Endothelial cell of umbilical vein (primary cell): Measurements from ENCODE around the gene EIF2B2. TPM values are rescaled to one million over a fixed set of nuclear protein-coding genes. Genes with fewer than 3 reads are reported as not detected.

Experiments used
- Bru-seq: library from RNA; stranded (reverse); fragments of 400-500 nt; gene quantifications from one replicate; lab custom pipeline; 2021; lab: Mats Ljungman, UMichigan
- BruChase-seq, 2 experiments: library from RNA; stranded (reverse); fragments of 400-500 nt; gene quantifications; one replicate each; lab custom pipeline; 2021; lab: Mats Ljungman, UMichigan
- BruUV-seq: library from RNA; stranded (reverse); fragments of 400-500 nt; replicated peaks from 2 replicates; lab custom pipeline; 2021; lab: Mats Ljungman, UMichigan
- CTCF ChIA-PET: fragments of 300-600, 350-600 bp; sonication (Branson Sonifier 250); formaldehyde crosslinking; loops from one replicate; lab custom pipeline; 2021; ENCODE audit warnings: antibody characterized with exemption, inconsistent platforms; lab: Charles Lee
- POLR2A ChIA-PET: fragments of 300-600, 350-600 bp; sonication (Branson Sonifier 250); formaldehyde crosslinking; loops from one replicate; lab custom pipeline; 2021; ENCODE audit warnings: antibody characterized with exemption, inconsistent platforms; lab: Charles Lee
- DNase-seq: peaks from one replicate; pipeline ENCODE4 v3.0.0-alpha.2; 2011; ENCODE audit warnings: low read depth, low spot score
- FAIRE-seq: peaks from 2 replicates; lab custom pipeline; 2011; peaks lifted over from hg19 to GRCh38; lab: Jason Lieb, UNC
- H2AFZ ChIP-seq: 2 replicates; pipeline ENCODE4 v1.6.0; 2012; ENCODE audit warnings: low read depth, low read length, control low read depth, inconsistent platforms
- H3K27ac ChIP-seq: 2 replicates; pipeline ENCODE4 v1.5.1; 2011; ENCODE audit warnings: low read depth, mild to moderate bottlenecking, control low read depth, low read length, moderate library complexity; ENCODE audit not compliant: insufficient read depth
- H3K27me3 ChIP-seq, 2 experiments: 2 replicates each; pipeline versions ENCODE4 v1.6.0 to v1.6.1; 2011; ENCODE audit warnings: low read length in 2 of 2, mixed read lengths in 1 of 2; ENCODE audit not compliant: control insufficient read depth in 2 of 2, insufficient read depth in 2 of 2
- H3K36me3 ChIP-seq, 2 experiments: 2 replicates in 1 of 2; 3 replicates in 1 of 2; pipeline ENCODE4 v1.5.1; 2011; ENCODE audit warnings: low read length in 2 of 2, mild to moderate bottlenecking in 1 of 2, moderate library complexity in 1 of 2; ENCODE audit not compliant: control insufficient read depth in 2 of 2, insufficient read depth in 2 of 2; ENCODE audit errors: extremely low read depth in 1 of 2
- H3K4me1 ChIP-seq: 3 replicates; pipeline ENCODE4 v1.5.1; 2011; ENCODE audit warnings: mild to moderate bottlenecking, low read length; ENCODE audit not compliant: control insufficient read depth, insufficient read depth; ENCODE audit errors: extremely low read depth
- H3K4me2 ChIP-seq: 2 replicates; pipeline ENCODE4 v1.6.1; 2011; ENCODE audit warnings: low read length, control low read depth, mixed read lengths; ENCODE audit not compliant: insufficient read depth
- H3K4me3 ChIP-seq, 3 experiments: fragments of 200-600 bp in 1 of 3; sonication (generic), shearing (Covaris generic) in 1 of 3; replicated peaks in 1 of 3; 2 replicates each; pipeline ENCODE4 v1.5.1; 2011 to 2016; ENCODE audit warnings: control low read depth in 3 of 3, low read length in 3 of 3, mild to moderate bottlenecking in 2 of 3, inconsistent platforms in 1 of 3, low read depth in 1 of 3, moderate library complexity in 1 of 3; ENCODE audit not compliant: insufficient read depth in 1 of 3
- H3K79me2 ChIP-seq: 2 replicates; pipeline ENCODE4 v1.6.0; 2012; ENCODE audit warnings: low read length, inconsistent platforms; ENCODE audit not compliant: control insufficient read depth, insufficient read depth
- H3K9ac ChIP-seq: replicated peaks from 2 replicates; pipeline ENCODE3; 2011; ENCODE audit warnings: low read length, control low read depth; ENCODE audit not compliant: insufficient read depth; ENCODE audit errors: extremely low read depth
- H3K9me1 ChIP-seq: replicated peaks from 3 replicates; pipeline ENCODE4 v1.6.0; 2011; ENCODE audit warnings: mild to moderate bottlenecking, low read length; ENCODE audit not compliant: control insufficient read depth, insufficient read depth; ENCODE audit errors: extremely low read depth
- H3K9me3 ChIP-seq: replicated peaks from 2 replicates; pipeline ENCODE4 v1.5.1; 2012; ENCODE audit warnings: low read length, inconsistent platforms; ENCODE audit not compliant: control insufficient read depth, insufficient read depth
- H4K20me1 ChIP-seq: replicated peaks from 2 replicates; pipeline ENCODE3; 2011; ENCODE audit warnings: mild to moderate bottlenecking, low read length; ENCODE audit not compliant: control insufficient read depth, insufficient read depth; ENCODE audit errors: extremely low read depth
- EZH2 ChIP-seq: IDR thresholded peaks from 2 replicates; pipeline ENCODE4 v1.6.1; 2012; ENCODE audit warnings: borderline replicate concordance, low read depth, mild to moderate bottlenecking, moderate library complexity, low read length, inconsistent platforms; ENCODE audit not compliant: severe bottlenecking
- FOS ChIP-seq: IDR thresholded peaks from 2 replicates; pipeline ENCODE4 v1.6.1; 2011; ENCODE audit warnings: mild to moderate bottlenecking, low read length, moderate library complexity, borderline replicate concordance; ENCODE audit not compliant: insufficient read depth
- GATA2 ChIP-seq: IDR thresholded peaks from 2 replicates; pipeline ENCODE4 v1.7.0; 2011; ENCODE audit warnings: low read depth, mild to moderate bottlenecking, moderate library complexity, mixed read lengths, low read length; ENCODE audit not compliant: insufficient read length, insufficient read depth
- JUN ChIP-seq: IDR thresholded peaks from 2 replicates; pipeline ENCODE4 v1.6.1; 2011; ENCODE audit warnings: borderline replicate concordance, low read depth; ENCODE audit not compliant: insufficient read length, insufficient read depth
- MYC ChIP-seq: IDR thresholded peaks from one replicate; pipeline ENCODE4 v1.6.1; 2011; ENCODE audit warnings: mild to moderate bottlenecking, low read depth, low read length
- POLR2A ChIP-seq: IDR thresholded peaks from 2 replicates; pipeline ENCODE4 v1.6.1; 2012; ENCODE audit warnings: low read depth, mild to moderate bottlenecking, control low read depth, low read length
- POLR2AphosphoS5 ChIP-seq: IDR thresholded peaks from 2 replicates; pipeline ENCODE4 v1.6.1; 2012; ENCODE audit warnings: low read depth, mild to moderate bottlenecking, control low read depth, low read length, moderate library complexity; ENCODE audit not compliant: insufficient read depth
- dilution Hi-C: fragments of 300-500 bp; cut with MboI; formaldehyde crosslinking; loops from one replicate; pipeline ENCODE4 v1.15.0; 2019; ENCODE audit warnings: low sequenced_read_pairs; ENCODE audit not compliant: extremely low pct_ligation_motif_present
- intact Hi-C: fragments of 100-400 bp; cut with micrococcal nuclease; formaldehyde crosslinking; loops from one replicate; pipeline ENCODE4 v1.10.0; 2022
- long read RNA-seq: library from polyadenylated mRNA; stranded (forward); transcript quantifications from one replicate; pipeline ENCODE4 v2.0.0, GENCODE V29; 2021
- polyA minus RNA-seq, 3 experiments: library from RNA; depleted of rRNA, polyadenylated mRNA; stranded (reverse); fragments of >200 nt; gene quantifications; 1 replicate in 1 of 3; 2 replicates in 2 of 3; pipeline ENCODE4 v1.2.3, GENCODE V29; 2011
- polyA plus RNA-seq, 4 experiments: library from polyadenylated mRNA; depleted of rRNA in 3 of 4; stranded (reverse) in 3 of 4; unstranded in 1 of 4; fragments of >200 nt; gene quantifications; 2 replicates each; pipeline versions ENCODE4 v1.2.1 to v1.2.3, GENCODE V29; 2011 to 2012; ENCODE audit warnings: missing spikeins in 1 of 4
- total RNA-seq: library from RNA; stranded (reverse); gene quantifications from 2 replicates; pipeline ENCODE4 v1.2.3, GENCODE V29; 2021
- TF ChIP-seq, protein P1 (sequence below), 2 donors: IDR thresholded peaks; 1 replicate in 1 of 2; 2 replicates in 1 of 2; pipeline ENCODE4 v1.5.1; 2011; ENCODE audit warnings: low read length in 2 of 2, mild to moderate bottlenecking in 2 of 2, moderate library complexity in 2 of 2, control low read depth in 1 of 2, inconsistent platforms in 1 of 2, low read depth in 1 of 2; ENCODE audit not compliant: insufficient read depth in 1 of 2; ENCODE audit errors: extremely low read depth in 1 of 2
- TF ChIP-seq, protein P2 (sequence below): IDR thresholded peaks from 2 replicates; pipeline ENCODE4 v1.6.1; 2011; ENCODE audit not compliant: insufficient read depth, insufficient read length

Gene EIF2B2
- total RNA-seq, result 97.0 and 103 TPM in 2 replicates
- 143 and 146 TPM in 2 replicates for polyA plus RNA-seq
- 124 and 125 TPM in 2 replicates for polyA plus RNA-seq (2011; cell fraction: cytosol; rRNA removed)
- polyA plus RNA-seq (2011; cell fraction: nucleus; rRNA removed), result 101 and 104 TPM in 2 replicates
- polyA plus RNA-seq (2012), result 71.5 and 81.7 TPM in 2 replicates
- polyA minus RNA-seq, result 89.0 and 115 TPM in 2 replicates
- 36.6 TPM for polyA minus RNA-seq (2011; cell fraction: cytosol; rRNA and poly(A)+ RNA removed)
- 65.0 and 65.2 TPM in 2 replicates for polyA minus RNA-seq (2011; cell fraction: nucleus; rRNA and poly(A)+ RNA removed)
- percentile 88 among the genes with signal in this experiment for Bru-seq, nascent RNA
- percentile 82 among the genes with signal in this experiment for BruChase-seq, experiment 1, labeled RNA remaining after a 6-hour chase
- percentile 76 among the genes with signal in this experiment for BruChase-seq, experiment 2, labeled RNA remaining after a 2-hour chase
- long read RNA-seq, full-length matches to known transcripts, result 210 of 260 reads
- long read RNA-seq, partial matches to known transcripts, result 44 of 260 reads
- long read RNA-seq, other reads (novel, unspliced or antisense), result 6 of 260 reads

DNA sequence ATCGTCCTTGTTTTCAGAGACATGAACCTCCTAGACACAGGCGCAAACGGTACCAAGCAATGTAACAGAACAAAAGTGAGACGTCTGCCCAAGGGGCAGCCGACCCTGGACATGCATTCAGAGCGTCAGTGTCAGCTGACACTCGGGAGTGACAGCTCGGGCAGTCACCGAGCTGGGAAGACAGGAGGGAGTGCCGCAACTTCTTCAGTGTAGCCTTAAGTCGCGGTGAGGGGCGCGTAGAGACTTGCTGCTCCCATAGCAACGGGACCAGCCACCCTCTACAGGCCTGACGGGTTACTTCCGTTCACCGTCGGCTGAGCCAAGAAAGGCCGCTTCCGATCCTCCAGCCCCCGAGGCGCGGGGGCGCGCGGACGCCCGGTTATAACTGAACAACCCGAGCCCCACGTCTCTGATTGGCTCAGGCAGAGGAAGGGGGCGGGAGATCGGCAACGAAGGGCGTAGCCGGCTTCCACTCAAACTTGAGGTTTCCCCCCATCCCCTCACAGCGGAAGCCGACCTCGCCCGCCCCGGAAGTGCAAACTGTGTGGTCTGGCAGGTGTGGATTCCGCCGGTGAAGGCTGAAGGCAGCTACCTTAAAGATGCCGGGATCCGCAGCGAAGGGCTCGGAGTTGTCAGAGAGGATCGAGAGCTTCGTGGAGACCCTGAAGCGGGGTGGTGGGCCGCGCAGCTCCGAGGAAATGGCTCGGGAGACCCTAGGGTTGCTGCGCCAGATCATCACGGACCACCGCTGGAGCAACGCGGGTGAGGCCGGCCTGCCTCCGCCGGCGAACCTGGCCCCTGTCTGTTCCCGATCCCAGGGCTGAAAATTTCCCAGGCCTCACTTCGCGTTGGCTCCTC lies at the start of gene EIF2B2:
Gene EIF2B2 (plus strand): TSS at position 530 of the 858 bp plus-strand sequence. CDS start 70 bp downstream, at position 600.
- Histone ChIP-seq H3K9me1 (no peaks in the 10 kb centered on the region), H3K27me3 (no peaks in the 10 kb centered on the region), H3K4me1 (peaks cover 26% of the 10 kb centered on the region), H3K36me3 (peaks cover 11 to 13% of the 10 kb centered on the region in 2 experiments), H3K79me2 (peaks cover 37% of the 10 kb centered on the region), H3K9ac (peak within 1 kb of the TSS; percentile 74), H3K27ac (peak within 1 kb of the TSS; percentile 64), H3K9me3 (no peaks in the 10 kb centered on the region), H3K4me2 (peak within 1 kb of the TSS; percentile 90), H3K4me3 (peak within 1 kb of the TSS; percentile 43 to 76 (median 59)), H2AFZ (peak within 1 kb of the TSS; percentile 55), H4K20me1 (no peaks in the 10 kb centered on the region)
- DNase-seq (peak; percentile 96), FAIRE-seq (peak; percentile 86)
- dilution Hi-C loops, result no loop called here
- CTCF ChIA-PET, result interaction anchor here (0.5 to 2.6 kb wide), 15 partner anchors 9 to 96 kb away, joined by 3 to 23 read pairs (median 4); partner anchors contain the start of genes PGF, RPS6KL1 and ZC2HC1C
- TSS peak; percentile 96 for BruUV-seq
- POLR2A ChIA-PET, result interaction anchor here (0.5 to 1.8 kb wide), 7 partner anchors 9 to 53 kb away, joined by 3 to 7 read pairs (median 3); partner anchors contain the start of gene PGF
- intact Hi-C loops, result loop anchor here (1.0 to 5.0 kb wide), 8 partner anchors 9 to 65 kb away; partner anchors contain the start of genes PGF and ZC2HC1C
- TF ChIP-seq FOS, result no peak
- no peak for TF ChIP-seq EZH2
- no peak for TF ChIP-seq MYC
- TF ChIP-seq, protein P1, sequence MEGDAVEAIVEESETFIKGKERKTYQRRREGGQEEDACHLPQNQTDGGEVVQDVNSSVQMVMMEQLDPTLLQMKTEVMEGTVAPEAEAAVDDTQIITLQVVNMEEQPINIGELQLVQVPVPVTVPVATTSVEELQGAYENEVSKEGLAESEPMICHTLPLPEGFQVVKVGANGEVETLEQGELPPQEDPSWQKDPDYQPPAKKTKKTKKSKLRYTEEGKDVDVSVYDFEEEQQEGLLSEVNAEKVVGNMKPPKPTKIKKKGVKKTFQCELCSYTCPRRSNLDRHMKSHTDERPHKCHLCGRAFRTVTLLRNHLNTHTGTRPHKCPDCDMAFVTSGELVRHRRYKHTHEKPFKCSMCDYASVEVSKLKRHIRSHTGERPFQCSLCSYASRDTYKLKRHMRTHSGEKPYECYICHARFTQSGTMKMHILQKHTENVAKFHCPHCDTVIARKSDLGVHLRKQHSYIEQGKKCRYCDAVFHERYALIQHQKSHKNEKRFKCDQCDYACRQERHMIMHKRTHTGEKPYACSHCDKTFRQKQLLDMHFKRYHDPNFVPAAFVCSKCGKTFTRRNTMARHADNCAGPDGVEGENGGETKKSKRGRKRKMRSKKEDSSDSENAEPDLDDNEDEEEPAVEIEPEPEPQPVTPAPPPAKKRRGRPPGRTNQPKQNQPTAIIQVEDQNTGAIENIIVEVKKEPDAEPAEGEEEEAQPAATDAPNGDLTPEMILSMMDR (IDR thresholded peaks at IDR 0.05; ENCODE audit: extremely low read depth in 1 of 2, insufficient read depth in 1 of 2, low read depth in 1 of 2, low read length in 2 of 2), result no peak
- TF ChIP-seq, protein P2, sequence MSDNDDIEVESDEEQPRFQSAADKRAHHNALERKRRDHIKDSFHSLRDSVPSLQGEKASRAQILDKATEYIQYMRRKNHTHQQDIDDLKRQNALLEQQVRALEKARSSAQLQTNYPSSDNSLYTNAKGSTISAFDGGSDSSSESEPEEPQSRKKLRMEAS, result no peak
- peak; percentile 74 for TF ChIP-seq POLR2AphosphoS5
- TF ChIP-seq POLR2A, result peak; percentile 55
- TF ChIP-seq GATA2, result no peak
- no peak for TF ChIP-seq JUN
